ENCODE measurements around the gene TINAGL1. TPM values are rescaled to one million over a fixed set of nuclear protein-coding genes. Genes with fewer than 3 reads are reported as not detected.

The TINAGL1 gene
- total RNA-seq, 1 donor from 2014 or later: 1,807 TPM

GRCh38 chr1:31549809-31550620 lies 26.3 kb upstream of the TINAGL1 start:
- TF ChIP-seq CTCF (IDR thresholded peaks at IDR 0.05): no peak
- no peak overlapping the region for H3K27ac ChIP-seq
- intact Hi-C loops (cut with DNase I): loop anchor here (2.0 to 10.0 kb wide), 4 partner anchors 128 to 765 kb away; no protein-coding TSS in a partner anchor
- no peaks in the 10 kb centered on the region for H3K9me3 ChIP-seq
- no peak for DNase-seq (ENCODE audit: low spot score in 2 of 2)
- H3K4me3 ChIP-seq: peak overlapping the region in 1 of 2 donors; percentile 36
- peaks cover 2 to 11% of the 10 kb centered on the region in 2 donors for H3K4me1 ChIP-seq
- H3K27me3 ChIP-seq: no peaks in the 10 kb centered on the region
- no peaks in the 10 kb centered on the region for H3K36me3 ChIP-seq

- Histone ChIP-seq H3K36me3 (no peaks in the 10 kb centered on the region), H3K9me3 (no peaks in the 10 kb centered on the region), H3K27me3 (no peaks in the 10 kb centered on the region), H3K4me3 (no peak overlapping the region), H3K27ac (no peak overlapping the region), H3K4me1 (peaks cover 2 to 11% of the 10 kb centered on the region in 2 donors)
- no peak for TF ChIP-seq CTCF (IDR thresholded peaks at IDR 0.05)
- DNase-seq (ENCODE audit: low spot score in 2 of 2): no peak
- intact Hi-C loops (cut with DNase I): no loop called here
Measured at GRCh38 chr1:31551208-31551607, 25.1 kb upstream of the TINAGL1 start.

GRCh38 chr1:31552489-31552888 lies 23.8 kb upstream of the TINAGL1 start:
- no peak overlapping the region for H3K27ac ChIP-seq
- H3K27me3 ChIP-seq: no peaks in the 10 kb centered on the region
- no peak for DNase-seq (ENCODE audit: low spot score in 2 of 2)

GRCh38 chr1:31556481-31557006 lies 19.8 kb upstream of the TINAGL1 start:
- Histone ChIP-seq H3K4me3 (no peak overlapping the region), H3K4me1 (no peaks in the 10 kb centered on the region), H3K36me3 (no peaks in the 10 kb centered on the region), H3K27me3 (no peaks in the 10 kb centered on the region), H3K27ac (no peak overlapping the region), H3K9me3 (no peaks in the 10 kb centered on the region)
- no peak for TF ChIP-seq CTCF (IDR thresholded peaks at IDR 0.05)
- intact Hi-C loops (cut with DNase I): no loop called here
- no peak for DNase-seq (ENCODE audit: low spot score in 2 of 2)

More at GRCh38 chr1:31552489-31552888, 23.8 kb upstream of the TINAGL1 start:
- H3K9me3 ChIP-seq: no peaks in the 10 kb centered on the region
- no peak for TF ChIP-seq CTCF (IDR thresholded peaks at IDR 0.05)
- no peaks in the 10 kb centered on the region for H3K36me3 ChIP-seq
- H3K4me3 ChIP-seq: no peak overlapping the region
- H3K4me1 ChIP-seq: peaks cover 2 to 11% of the 10 kb centered on the region in 2 donors
- intact Hi-C loops (cut with DNase I): no loop called here

GRCh38 chr1:31559715-31560114 lies 16.6 kb upstream of the TINAGL1 start:
- no peaks in the 10 kb centered on the region for H3K27me3 ChIP-seq
- intact Hi-C loops (cut with DNase I): no loop called here
- no peak for TF ChIP-seq CTCF (IDR thresholded peaks at IDR 0.05)
- no peaks in the 10 kb centered on the region for H3K9me3 ChIP-seq
- no peak for DNase-seq (ENCODE audit: low spot score in 2 of 2)
- no peak overlapping the region for H3K4me3 ChIP-seq
- H3K4me1 ChIP-seq: peaks cover 0 to 10% of the 10 kb centered on the region in 2 donors
- no peak overlapping the region for H3K27ac ChIP-seq
- H3K36me3 ChIP-seq: no peaks in the 10 kb centered on the region
